Heart left ventricle (tissue), 16 donors: ENCODE results near the gene IRF2BPL. TPM values are rescaled to one million over a fixed set of nuclear protein-coding genes. Genes with fewer than 3 reads are reported as not detected.

Experiments
- ATAC-seq, 4 donors: fragments of 200-7000 bp; cut with Tn5 transposase; one replicate each; pipeline ENCODE4 v1.9.1; 2020 to 2022; ENCODE audit warnings: moderate library complexity in 4 of 4, mild to moderate bottlenecking in 3 of 4, moderate number of reproducible peaks in 1 of 4
- DNase-seq, 5 donors: peaks; one replicate each; pipeline ENCODE4 v3.0.0-alpha.2; 2020
- H3K27ac ChIP-seq, 12 donors: fragments of 200-600 bp; sonication (generic) in 4 of 12; one replicate each; pipeline versions ENCODE4 v1.5.0 to v1.8.0; 2016 to 2022; ENCODE audit warnings: mild to moderate bottlenecking in 2 of 12
- H3K27me3 ChIP-seq, 9 donors: fragments of 200-600 bp; sonication (generic) in 2 of 9; one replicate each; pipeline versions ENCODE4 v1.5.1 to v1.8.0; 2016 to 2022; ENCODE audit warnings: mild to moderate bottlenecking in 3 of 9
- H3K36me3 ChIP-seq, 9 donors: fragments of 200-600 bp; sonication (generic) in 2 of 9; one replicate each; pipeline versions ENCODE4 v1.5.0 to v1.8.0; 2018 to 2022; ENCODE audit warnings: mild to moderate bottlenecking in 2 of 9
- H3K4me1 ChIP-seq, 12 donors: fragments of 200-600 bp; sonication (generic) in 4 of 12; one replicate each; pipeline versions ENCODE4 v1.5.0 to v1.8.0; 2016 to 2022; ENCODE audit warnings: mild to moderate bottlenecking in 3 of 12
- H3K4me3 ChIP-seq, 12 donors: fragments of 200-600 bp; sonication (generic) in 4 of 12; one replicate each; pipeline versions ENCODE4 v1.5.0 to v1.8.0; 2017 to 2022; ENCODE audit warnings: mild to moderate bottlenecking in 9 of 12, moderate library complexity in 4 of 12
- H3K9me3 ChIP-seq, 12 donors: fragments of 200-600 bp; sonication (generic) in 4 of 12; one replicate each; pipeline versions ENCODE4 v1.5.0 to v1.8.0; 2016 to 2022; ENCODE audit warnings: mild to moderate bottlenecking in 1 of 12
- POLR2A ChIP-seq, 2 donors: fragments of 450-650 bp; IDR thresholded peaks; one replicate each; pipeline ENCODE4 v1.6.1; 2017; ENCODE audit warnings: antibody characterized with exemption in 2 of 2, mild to moderate bottlenecking in 2 of 2, moderate library complexity in 2 of 2
- WGBS, 4 donors: extraction: QIAGEN DNeasy Blood & Tissue Kit in 2 of 4; methylation state at CpG; one replicate each; pipeline versions ENCODE4 v1.1.5 to v1.1.7; 2013 to 2018; 5-methylcytosine and 5-hydroxymethylcytosine counted together
- intact Hi-C, 10 donors: fragments of 100-400 bp; cut with DNase I; formaldehyde crosslinking; loops; one replicate each; pipeline versions ENCODE4 v1.11.1 to v1.14.2; 2022
- polyA plus RNA-seq, 2 donors: library from polyadenylated mRNA; stranded (reverse); fragments of 200-250 nt; gene quantifications; one replicate each; pipeline ENCODE4 v1.2.3, GENCODE V29; 2013
- total RNA-seq, 9 donors: library from RNA; depleted of rRNA in 2 of 9; stranded (reverse); fragments of >200 nt in 2 of 9; fragmentation: NEBNext Ultra II Directional in 3 of 9; extraction: Animal tissue kit (Norgen Biotek cat#: 25700) in 3 of 9; gene quantifications; one replicate each; pipeline versions ENCODE4 v1.1.0 to v1.2.4, GENCODE V29; 2016 to 2023
- TF ChIP-seq, protein P1 (sequence below), 12 donors: fragments of 200-600 bp; sonication (generic) in 4 of 12; IDR thresholded peaks; one replicate each; pipeline versions ENCODE4 v1.5.0 to v1.8.0; 2018 to 2022; ENCODE audit warnings: antibody characterized with exemption in 12 of 12, mild to moderate bottlenecking in 5 of 12
- donor health status: ischemic (EF 13 %, LVEDD 7.1; RV severe dilation, severe dysfunction).
- donor health status: healthy with polysubstance abuse.
- donor health status: DM: no; HTN: yes; CAD: no.
- donor health status: DM: no; HTN: no; CAD: no.
- donor health status: ischemic (EF 25% LVEDD 6.9; RV normal size, moderate dysfunction).
- donor health status: ischemic (EF 25% LVEDD 5.7; RV mildly dilated, moderate dysfunction).
- donor health status: healthy.
- donor health status: DM: yes; HTN: yes; CAD: no.
- donor health status: ischemic (EF 35%, LVEDD 5.7; RV mildly dilated, moderate dysfunction).
- donor health status: nonischemic (EF 11% LVEDD 7.7; RV severe dilation, severe dysfunction).
- donor health status: DM: yes; HTN: yes; CAD: no.
- donor health status: PGD.
- donor health status: ischemic (EF 29% LVEDD 5.4; RV normal size, mild dysfunction).
- donor health status: nonischemic (EF 23%, LVEDD 6.1; RV moderate dilation, normal function).

IRF2BPL gene
- total and polyA plus RNA-seq, 11 donors = 7.5 to 59.2 (median 36.2) TPM

DNA sequence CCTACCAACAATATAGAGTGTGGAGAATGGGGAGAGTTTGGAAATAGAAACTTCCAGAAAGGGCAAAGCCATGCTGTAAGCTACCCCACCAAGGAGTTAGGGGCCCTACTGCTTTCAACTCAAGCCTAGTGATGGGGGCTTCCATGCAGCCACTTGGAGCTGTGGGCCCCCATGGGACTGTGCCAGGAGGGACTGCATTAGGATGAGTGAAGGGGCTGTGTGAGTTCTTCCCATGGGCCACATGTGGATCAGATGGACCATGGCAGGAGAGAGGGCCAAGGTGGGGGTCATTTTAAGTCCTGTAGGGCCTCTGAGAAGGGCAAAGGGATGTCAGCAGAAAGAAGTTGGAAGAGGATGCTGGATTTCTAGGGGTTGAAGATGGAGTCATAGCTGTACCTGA lies 46.5 kb upstream of the IRF2BPL start:
- DNase-seq (no peak), ATAC-seq (no peak)
- Histone ChIP-seq H3K9me3 (peaks cover 0 to 5% (median 0%) of the 10 kb centered on the region in 12 donors), H3K36me3 (no peaks in the 10 kb centered on the region), H3K4me1 (peaks cover 0 to 39% (median 32%) of the 10 kb centered on the region in 12 donors), H3K27me3 (no peaks in the 10 kb centered on the region), H3K4me3 (peak overlapping the region in 5 of 12 donors; percentile 37 to 49 (median 46)), H3K27ac (peak overlapping the region; percentile 87 to 96 (median 91))
- intact Hi-C loops = loop anchor here in 1 of 10 donors (5.0 kb wide), 1 partner anchor 198 kb away; no protein-coding TSS in a partner anchor
- TF ChIP-seq, protein P1, sequence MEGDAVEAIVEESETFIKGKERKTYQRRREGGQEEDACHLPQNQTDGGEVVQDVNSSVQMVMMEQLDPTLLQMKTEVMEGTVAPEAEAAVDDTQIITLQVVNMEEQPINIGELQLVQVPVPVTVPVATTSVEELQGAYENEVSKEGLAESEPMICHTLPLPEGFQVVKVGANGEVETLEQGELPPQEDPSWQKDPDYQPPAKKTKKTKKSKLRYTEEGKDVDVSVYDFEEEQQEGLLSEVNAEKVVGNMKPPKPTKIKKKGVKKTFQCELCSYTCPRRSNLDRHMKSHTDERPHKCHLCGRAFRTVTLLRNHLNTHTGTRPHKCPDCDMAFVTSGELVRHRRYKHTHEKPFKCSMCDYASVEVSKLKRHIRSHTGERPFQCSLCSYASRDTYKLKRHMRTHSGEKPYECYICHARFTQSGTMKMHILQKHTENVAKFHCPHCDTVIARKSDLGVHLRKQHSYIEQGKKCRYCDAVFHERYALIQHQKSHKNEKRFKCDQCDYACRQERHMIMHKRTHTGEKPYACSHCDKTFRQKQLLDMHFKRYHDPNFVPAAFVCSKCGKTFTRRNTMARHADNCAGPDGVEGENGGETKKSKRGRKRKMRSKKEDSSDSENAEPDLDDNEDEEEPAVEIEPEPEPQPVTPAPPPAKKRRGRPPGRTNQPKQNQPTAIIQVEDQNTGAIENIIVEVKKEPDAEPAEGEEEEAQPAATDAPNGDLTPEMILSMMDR (IDR thresholded peaks at IDR 0.05) = no peak
- TF ChIP-seq POLR2A (IDR thresholded peaks at IDR 0.05) = no peak

DNA sequence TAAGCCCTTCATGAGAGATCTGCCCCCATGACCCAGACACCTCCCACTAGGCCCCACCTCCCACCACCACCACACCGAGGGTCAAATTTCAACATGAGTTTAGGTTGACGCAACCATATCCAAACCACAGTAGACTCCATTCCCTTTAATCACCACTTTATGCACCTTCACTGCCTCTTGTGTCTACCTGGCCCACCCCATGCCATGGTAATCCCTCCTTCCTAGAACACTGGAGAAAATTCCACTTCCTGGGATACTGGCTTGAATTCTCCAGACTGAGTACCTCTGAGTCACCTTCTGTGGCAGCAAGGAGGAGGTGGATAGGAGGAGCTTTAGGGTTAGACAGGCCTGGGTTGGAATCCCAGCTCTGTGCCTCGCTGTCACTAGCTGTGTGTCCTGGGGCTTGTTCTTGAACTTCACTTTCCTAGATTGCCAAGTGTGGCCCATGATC lies 43.5 kb upstream of the IRF2BPL start:
- no peak for ATAC-seq
- Histone ChIP-seq H3K36me3 (no peaks in the 10 kb centered on the region), H3K27me3 (no peaks in the 10 kb centered on the region), H3K4me1 (peaks cover 0 to 54% (median 40%) of the 10 kb centered on the region in 12 donors), H3K9me3 (peaks cover 0 to 5% (median 0%) of the 10 kb centered on the region in 12 donors), H3K27ac (peak overlapping the region in 1 of 12 donors; percentile 6), H3K4me3 (no peak overlapping the region)
- TF ChIP-seq, protein P1 (IDR thresholded peaks at IDR 0.05) = no peak
- no peak for TF ChIP-seq POLR2A (IDR thresholded peaks at IDR 0.05)
- intact Hi-C loops = loop anchor here in 5 of 10 donors (2.0 to 5.0 kb wide), 5 partner anchors 23 to 197 kb away; partner anchors contain the start of gene IRF2BPL (in 1 of the 5)
- DNase-seq = no peak
- 88 to 93% (median 93%) methylated on average over 3 of the region's 3 CpGs for WGBS, 4 donors

- H3K9me3 ChIP-seq = peaks cover 0 to 5% (median 0%) of the 10 kb centered on the region in 12 donors
- H3K36me3 ChIP-seq = no peaks in the 10 kb centered on the region
- DNase-seq (no peak), ATAC-seq (no peak)
- no peaks in the 10 kb centered on the region for H3K27me3 ChIP-seq
- 82 to 93% (median 88%) methylated on average over 7 of the region's 7 CpGs for WGBS, 4 donors
- H3K27ac ChIP-seq = peak overlapping the region in 8 of 12 donors; percentile 45 to 77 (median 68)
- no peak overlapping the region for H3K4me3 ChIP-seq
- TF ChIP-seq POLR2A (IDR thresholded peaks at IDR 0.05) = no peak
- TF ChIP-seq, protein P1 (IDR thresholded peaks at IDR 0.05) = no peak
- peaks cover 3 to 44% (median 28%) of the 10 kb centered on the region in 12 donors for H3K4me1 ChIP-seq
- intact Hi-C loops = loop anchor here in 7 of 10 donors (2.0 to 5.0 kb wide), 4 partner anchors 157 to 195 kb away; no protein-coding TSS in a partner anchor
These were observed 41.0 kb upstream of the IRF2BPL start for GRCh38 chr14:77069551-77069950.

DNA sequence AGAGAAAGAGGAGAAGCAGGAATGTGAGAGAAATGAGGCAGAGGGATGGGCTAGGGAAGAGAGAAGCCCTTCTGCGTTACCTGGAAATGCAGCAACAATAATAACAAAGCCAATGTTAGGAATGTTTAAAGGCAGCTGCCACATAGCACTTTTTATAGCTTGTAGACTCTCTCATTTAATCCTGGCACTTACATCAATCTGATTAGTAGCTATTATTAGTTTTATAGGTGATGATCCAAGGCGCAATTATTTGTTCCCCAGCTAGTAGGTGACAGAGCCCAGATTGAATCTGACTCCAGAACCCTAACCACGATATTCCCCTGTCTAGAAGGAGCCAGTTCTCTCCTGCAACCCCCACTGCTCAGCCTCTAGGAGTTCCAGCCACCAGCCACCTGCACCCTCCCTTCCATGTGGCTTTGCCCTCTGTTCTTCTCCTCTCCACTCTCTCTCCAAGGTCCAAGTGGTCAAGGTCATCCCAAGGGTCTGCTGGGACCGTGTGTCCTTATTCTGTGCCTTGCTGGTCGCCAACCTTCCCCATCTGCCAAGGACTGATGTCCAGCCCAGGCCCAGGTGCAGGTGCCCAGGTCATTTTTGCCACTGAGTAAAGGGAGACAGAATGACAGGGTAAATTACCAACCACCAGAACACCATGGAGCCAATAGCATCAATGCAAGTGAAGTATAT lies 40.2 kb upstream of the IRF2BPL start:
- DNase-seq (no peak), ATAC-seq (no peak)
- H3K27ac ChIP-seq = peak overlapping the region in 5 of 12 donors; percentile 8 to 72 (median 26)
- 49 to 56% (median 52%) methylated on average over 5 of the region's 5 CpGs for WGBS, 4 donors
- H3K4me3 ChIP-seq = no peak overlapping the region
- H3K9me3 ChIP-seq = peaks cover 0 to 1% (median 0%) of the 10 kb centered on the region in 12 donors
- H3K36me3 ChIP-seq = no peaks in the 10 kb centered on the region
- intact Hi-C loops = loop anchor here (1.0 to 5.0 kb wide), 6 partner anchors 155 to 194 kb away; no protein-coding TSS in a partner anchor
- H3K4me1 ChIP-seq = peaks cover 3 to 49% (median 28%) of the 10 kb centered on the region in 12 donors
- no peak for TF ChIP-seq POLR2A (IDR thresholded peaks at IDR 0.05)
- TF ChIP-seq, protein P1 (IDR thresholded peaks at IDR 0.05) = peak in 3 of 12 donors; percentile 2 to 34 (median 31)
- no peaks in the 10 kb centered on the region for H3K27me3 ChIP-seq
